Measurements from ENCODE around the gene BTBD9. TPM values are rescaled to one million over a fixed set of nuclear protein-coding genes. Genes with fewer than 3 reads are reported as not detected.

The BTBD9 gene
- total RNA-seq, 4 donors from 2014 or later: 15.4 to 50.0 (median 21.9) TPM

GRCh38 chr6:38400764-38401163 is 239.0 kb downstream of the BTBD9 start:
- H3K9me3 ChIP-seq: no peaks in the 10 kb centered on the region
- H3K27ac ChIP-seq: no peak overlapping the region
- H3K36me3 ChIP-seq: no peaks in the 10 kb centered on the region
- no peak overlapping the region for H3K4me3 ChIP-seq
- no peaks in the 10 kb centered on the region for H3K27me3 ChIP-seq
- peaks cover 22% of the 10 kb centered on the region for H3K4me1 ChIP-seq
- 90% methylated on average over 1 of the region's 1 CpG for WGBS
- no peak for DNase-seq (ENCODE audit: low spot score in 2 of 2)
- TF ChIP-seq CTCF (IDR thresholded peaks at IDR 0.05) (no peak), POLR2A (IDR thresholded peaks at IDR 0.05) (no peak), EP300 (IDR thresholded peaks at IDR 0.05) (no peak), POLR2AphosphoS5 (IDR thresholded peaks at IDR 0.05) (no peak)

- H3K27me3 ChIP-seq: no peaks in the 10 kb centered on the region
- WGBS: 95% methylated on average over 3 of the region's 3 CpGs
- no peaks in the 10 kb centered on the region for H3K9me3 ChIP-seq
- DNase-seq (ENCODE audit: low spot score in 2 of 2): no peak
- no peaks in the 10 kb centered on the region for H3K36me3 ChIP-seq
- no peak for TF ChIP-seq POLR2AphosphoS5 (IDR thresholded peaks at IDR 0.05)
- no peak for TF ChIP-seq POLR2A (IDR thresholded peaks at IDR 0.05)
- no peak for TF ChIP-seq EP300 (IDR thresholded peaks at IDR 0.05)
- TF ChIP-seq CTCF (IDR thresholded peaks at IDR 0.05): no peak
- no peak overlapping the region for H3K27ac ChIP-seq
- H3K4me1 ChIP-seq: peaks cover 15% of the 10 kb centered on the region
- H3K4me3 ChIP-seq: no peak overlapping the region
Observed at GRCh38 chr6:38400101-38400500, 239.6 kb downstream of the BTBD9 start.

- DNase-seq (ENCODE audit: low spot score in 2 of 2): no peak
- H3K36me3 ChIP-seq: no peaks in the 10 kb centered on the region
Observed at GRCh38 chr6:38396209-38396608, 243.5 kb downstream of the BTBD9 start.

GRCh38 chr6:38393986-38394385 is 245.7 kb downstream of the BTBD9 start:
- H3K9me3 ChIP-seq: no peaks in the 10 kb centered on the region
- no peak overlapping the region for H3K4me3 ChIP-seq
- no peaks in the 10 kb centered on the region for H3K27me3 ChIP-seq
- no peaks in the 10 kb centered on the region for H3K4me1 ChIP-seq
- H3K27ac ChIP-seq: no peak overlapping the region
- no peak for DNase-seq (ENCODE audit: low spot score in 2 of 2)
- 85% methylated on average over 1 of the region's 1 CpG for WGBS
- no peak for TF ChIP-seq EP300 (IDR thresholded peaks at IDR 0.05)
- TF ChIP-seq POLR2AphosphoS5 (IDR thresholded peaks at IDR 0.05): no peak
- no peak for TF ChIP-seq CTCF (IDR thresholded peaks at IDR 0.05)
- TF ChIP-seq POLR2A (IDR thresholded peaks at IDR 0.05): no peak
- H3K36me3 ChIP-seq: no peaks in the 10 kb centered on the region

More at GRCh38 chr6:38396209-38396608, 243.5 kb downstream of the BTBD9 start:
- H3K4me3 ChIP-seq: no peak overlapping the region
- WGBS: 70% methylated on average over 3 of the region's 3 CpGs
- TF ChIP-seq EP300 (IDR thresholded peaks at IDR 0.05) (no peak), POLR2AphosphoS5 (IDR thresholded peaks at IDR 0.05) (no peak), POLR2A (IDR thresholded peaks at IDR 0.05) (no peak), CTCF (IDR thresholded peaks at IDR 0.05) (no peak)
- H3K9me3 ChIP-seq: no peaks in the 10 kb centered on the region
- H3K4me1 ChIP-seq: no peaks in the 10 kb centered on the region
- no peak overlapping the region for H3K27ac ChIP-seq
- H3K27me3 ChIP-seq: no peaks in the 10 kb centered on the region

- TF ChIP-seq POLR2AphosphoS5 (IDR thresholded peaks at IDR 0.05) (no peak), EP300 (IDR thresholded peaks at IDR 0.05) (no peak)
- H3K27ac ChIP-seq: no peak overlapping the region
Observed at GRCh38 chr6:38391626-38392579, 247.8 kb downstream of the BTBD9 start.

More at GRCh38 chr6:38391626-38392579, 247.8 kb downstream of the BTBD9 start:
- Histone ChIP-seq H3K27me3 (no peaks in the 10 kb centered on the region), H3K4me3 (no peak overlapping the region), H3K4me1 (peaks cover 8% of the 10 kb centered on the region), H3K9me3 (no peaks in the 10 kb centered on the region), H3K36me3 (no peaks in the 10 kb centered on the region)
- DNase-seq (ENCODE audit: low spot score in 2 of 2): no peak
- WGBS: 82% methylated on average over 9 of the region's 9 CpGs
